Small intestine (tissue), 7 donors: ENCODE data around the gene SUPT3H. TPM values are rescaled to one million over a fixed set of nuclear protein-coding genes. Genes with fewer than 3 reads are reported as not detected.

Experiments used
- DNase-seq, 2 donors: peaks; one replicate each; pipeline versions ENCODE4 v3.0.0 to v3.0.0-alpha.2; 2013
- FAIRE-seq: peaks from 2 replicates; lab custom pipeline; 2012; peaks lifted over from hg19 to GRCh38; lab: Jason Lieb, UNC
- H3K27ac ChIP-seq, 3 donors: one replicate each; pipeline ENCODE4 v1.5.1; 2013; ENCODE audit warnings: low read length in 2 of 3, mild to moderate bottlenecking in 2 of 3, control low read depth in 1 of 3, inconsistent platforms in 1 of 3, low read depth in 1 of 3, moderate library complexity in 1 of 3
- H3K27me3 ChIP-seq, 3 donors: one replicate each; pipeline ENCODE4 v1.6.1; 2013; ENCODE audit warnings: low read length in 3 of 3, inconsistent platforms in 1 of 3; ENCODE audit not compliant: control insufficient read depth in 3 of 3, insufficient read depth in 3 of 3
- H3K36me3 ChIP-seq, 3 donors: one replicate each; pipeline ENCODE4 v1.6.1; 2013; ENCODE audit warnings: low read length in 3 of 3, inconsistent platforms in 1 of 3, low read depth in 1 of 3, mild to moderate bottlenecking in 1 of 3, moderate library complexity in 1 of 3; ENCODE audit not compliant: control insufficient read depth in 3 of 3, insufficient read depth in 2 of 3
- H3K4me1 ChIP-seq, 3 donors: one replicate each; pipeline ENCODE4 v1.6.1; 2013; ENCODE audit warnings: low read length in 2 of 3, inconsistent platforms in 1 of 3, low read depth in 1 of 3, mild to moderate bottlenecking in 1 of 3, moderate library complexity in 1 of 3; ENCODE audit not compliant: control insufficient read depth in 3 of 3, insufficient read depth in 2 of 3
- H3K4me3 ChIP-seq, 3 donors: one replicate each; pipeline ENCODE4 v1.5.1; 2013; ENCODE audit warnings: low read length in 3 of 3, control low read depth in 1 of 3, inconsistent platforms in 1 of 3, low read depth in 1 of 3, mild to moderate bottlenecking in 1 of 3, moderate library complexity in 1 of 3
- H3K9me3 ChIP-seq, 2 donors: one replicate each; pipeline ENCODE4 v1.6.1; 2013; ENCODE audit warnings: low read depth in 1 of 2, low read length in 1 of 2; ENCODE audit not compliant: control insufficient read depth in 2 of 2, insufficient read depth in 1 of 2
- WGBS, 3 donors: extraction: QIAGEN DNeasy Blood & Tissue Kit; methylation state at CpG; one replicate each; pipeline ENCODE4 v1.1.7; 2013; 5-methylcytosine and 5-hydroxymethylcytosine counted together
- polyA plus RNA-seq, 4 donors: library from polyadenylated mRNA; stranded (reverse) in 3 of 4; unstranded in 1 of 4; fragments of 200-250 nt in 3 of 4; fragments of 120-200 nt in 1 of 4; gene quantifications; one replicate each; pipeline versions ENCODE4 v1.2.1 to v1.2.3, GENCODE V29; 2013
- donor health status: healthy with polysubstance abuse.
- donor health status: control.
- donor health status: control.
- donor health status: Bipolar disorder and iron deficiency.
- donor health status: healthy.

SUPT3H gene
- polyA plus RNA-seq, 4 donors, result 2.0 to 13.8 (median 7.0) TPM

GRCh38 chr6:44829836-44830235, 547.9 kb downstream of the SUPT3H start:
- DNase-seq, result no peak
- H3K36me3 ChIP-seq, result no peaks in the 10 kb centered on the region
- no peak overlapping the region for H3K4me3 ChIP-seq
- no peaks in the 10 kb centered on the region for H3K4me1 ChIP-seq
- WGBS, 3 donors, result 56 to 81% (median 72%) methylated on average over 2 of the region's 2 CpGs
- no peaks in the 10 kb centered on the region for H3K27me3 ChIP-seq
- H3K27ac ChIP-seq, result no peak overlapping the region
- no peak for FAIRE-seq
- no peaks in the 10 kb centered on the region for H3K9me3 ChIP-seq

GRCh38 chr6:44828780-44829179, 549.0 kb downstream of the SUPT3H start:
- DNase-seq (no peak), FAIRE-seq (no peak)
- Histone ChIP-seq H3K36me3 (no peaks in the 10 kb centered on the region), H3K4me1 (no peaks in the 10 kb centered on the region), H3K27me3 (no peaks in the 10 kb centered on the region), H3K27ac (no peak overlapping the region), H3K9me3 (no peaks in the 10 kb centered on the region), H3K4me3 (no peak overlapping the region)
- WGBS, 3 donors, result 72 to 90% (median 85%) methylated on average over 2 of the region's 2 CpGs

GRCh38 chr6:44826025-44826676, 551.6 kb downstream of the SUPT3H start:
- Histone ChIP-seq H3K4me1 (no peaks in the 10 kb centered on the region), H3K27me3 (no peaks in the 10 kb centered on the region), H3K4me3 (no peak overlapping the region), H3K36me3 (no peaks in the 10 kb centered on the region), H3K27ac (no peak overlapping the region), H3K9me3 (no peaks in the 10 kb centered on the region)
- 77 to 89% (median 86%) methylated on average over 6 of the region's 6 CpGs for WGBS, 3 donors
- no peak for FAIRE-seq
- no peak for DNase-seq

GRCh38 chr6:44825273-44825672, 552.5 kb downstream of the SUPT3H start:
- H3K4me1 ChIP-seq, result no peaks in the 10 kb centered on the region
- H3K27ac ChIP-seq, result no peak overlapping the region
- DNase-seq (peak; percentile 22 to 65), FAIRE-seq (no peak)
- H3K4me3 ChIP-seq, result no peak overlapping the region
- WGBS, 3 donors, result 49 to 83% (median 64%) methylated on average over 2 of the region's 2 CpGs
- no peaks in the 10 kb centered on the region for H3K36me3 ChIP-seq
- no peaks in the 10 kb centered on the region for H3K9me3 ChIP-seq
- H3K27me3 ChIP-seq, result no peaks in the 10 kb centered on the region

- no peak for DNase-seq
- no peaks in the 10 kb centered on the region for H3K36me3 ChIP-seq
- FAIRE-seq, result no peak
- no peaks in the 10 kb centered on the region for H3K4me1 ChIP-seq
- H3K27me3 ChIP-seq, result no peaks in the 10 kb centered on the region
- H3K27ac ChIP-seq, result no peak overlapping the region
- H3K4me3 ChIP-seq, result no peak overlapping the region
- no peaks in the 10 kb centered on the region for H3K9me3 ChIP-seq
These were observed 553.2 kb downstream of the SUPT3H start for GRCh38 chr6:44824567-44824966.

GRCh38 chr6:44820759-44821158, 557.0 kb downstream of the SUPT3H start:
- Histone ChIP-seq H3K9me3 (no peaks in the 10 kb centered on the region), H3K4me1 (no peaks in the 10 kb centered on the region), H3K4me3 (no peak overlapping the region), H3K27ac (no peak overlapping the region), H3K27me3 (no peaks in the 10 kb centered on the region), H3K36me3 (no peaks in the 10 kb centered on the region)
- 96 to 98% (median 97%) methylated on average over 3 of the region's 3 CpGs for WGBS, 3 donors
- FAIRE-seq (no peak), DNase-seq (no peak)

GRCh38 chr6:44820321-44820720, 557.4 kb downstream of the SUPT3H start:
- Histone ChIP-seq H3K4me1 (no peaks in the 10 kb centered on the region), H3K36me3 (no peaks in the 10 kb centered on the region), H3K27me3 (no peaks in the 10 kb centered on the region), H3K27ac (no peak overlapping the region), H3K9me3 (no peaks in the 10 kb centered on the region), H3K4me3 (no peak overlapping the region)
- FAIRE-seq (no peak), DNase-seq (no peak)
- 84 to 96% (median 93%) methylated on average over 2 of the region's 2 CpGs for WGBS, 3 donors

GRCh38 chr6:44811456-44811855, 566.3 kb downstream of the SUPT3H start:
- DNase-seq (no peak), FAIRE-seq (no peak)
- Histone ChIP-seq H3K27me3 (no peaks in the 10 kb centered on the region), H3K27ac (no peak overlapping the region), H3K36me3 (no peaks in the 10 kb centered on the region), H3K4me1 (peaks cover 0 to 4% (median 0%) of the 10 kb centered on the region in 3 donors), H3K9me3 (no peaks in the 10 kb centered on the region), H3K4me3 (no peak overlapping the region)

GRCh38 chr6:44809258-44809657, 568.5 kb downstream of the SUPT3H start:
- WGBS, 3 donors, result 67 to 84% (median 71%) methylated on average over 2 of the region's 2 CpGs
- no peaks in the 10 kb centered on the region for H3K36me3 ChIP-seq
- H3K27me3 ChIP-seq, result no peaks in the 10 kb centered on the region
- FAIRE-seq, result no peak
- H3K4me1 ChIP-seq, result peaks cover 0 to 12% (median 0%) of the 10 kb centered on the region in 3 donors
- H3K4me3 ChIP-seq, result no peak overlapping the region
- no peak overlapping the region for H3K27ac ChIP-seq
- DNase-seq, result no peak
- no peaks in the 10 kb centered on the region for H3K9me3 ChIP-seq
